ENCODE results near the gene TMEM204. TPM values are rescaled to one million over a fixed set of nuclear protein-coding genes. Genes with fewer than 3 reads are reported as not detected.

The TMEM204 gene
- polyA plus RNA-seq, 1 of the 3 experiments (the other 2 are of a cell fraction) = 2.3 TPM

- TF ChIP-seq TAF1 (IDR thresholded peaks at IDR 0.05; ENCODE audit: borderline replicate concordance, low read depth, low read length) = no peak
- TF ChIP-seq ZBTB33 (IDR thresholded peaks at IDR 0.05; ENCODE audit: borderline replicate concordance, low read depth) = no peak
- no peak for TF ChIP-seq PBX3 (IDR thresholded peaks at IDR 0.05)
- TF ChIP-seq RAD21 (IDR thresholded peaks at IDR 0.05; ENCODE audit: low read length) = no peak
- no peak for TF ChIP-seq EP300 (IDR thresholded peaks at IDR 0.05; ENCODE audit: borderline replicate concordance in 1 of 2, low read depth in 1 of 2, low read length in 1 of 2)
Measured at GRCh38 chr16:1514507-1514906, 19.0 kb upstream of the TMEM204 start (continued).

GRCh38 chr16:1518626-1519135 is 14.8 kb upstream of the TMEM204 start:
- no peaks in the 10 kb centered on the region for H4K20me1 ChIP-seq (ENCODE audit: insufficient read depth)
- DNase-seq = no peak
- TF ChIP-seq TCF12 (IDR thresholded peaks at IDR 0.05) (no peak), IRF3 (IDR thresholded peaks at IDR 0.05; ENCODE audit: low read depth, low read length) (no peak), TEAD4 (IDR thresholded peaks at IDR 0.05; ENCODE audit: borderline replicate concordance, insufficient read depth) (no peak), TAF1 (IDR thresholded peaks at IDR 0.05; ENCODE audit: borderline replicate concordance, low read depth, low read length) (no peak), PBX3 (IDR thresholded peaks at IDR 0.05) (no peak), FOXJ3 (CRISPR knock-in tag; IDR thresholded peaks at IDR 0.05) (no peak), JUND (IDR thresholded peaks at IDR 0.05) (no peak), MXI1 (IDR thresholded peaks at IDR 0.05; ENCODE audit: low read depth, low read length) (no peak), YY1 (IDR thresholded peaks at IDR 0.05; ENCODE audit: low read depth) (no peak), EP300 (IDR thresholded peaks at IDR 0.05; ENCODE audit: borderline replicate concordance in 1 of 2, low read depth in 1 of 2, low read length in 1 of 2) (no peak), GABPA (IDR thresholded peaks at IDR 0.05; ENCODE audit: low read depth) (no peak), GATA2 (CRISPR knock-in tag; IDR thresholded peaks at IDR 0.05) (no peak)
- H3K79me2 ChIP-seq (ENCODE audit: insufficient read depth) = no peaks in the 10 kb centered on the region
- H3K27me3 ChIP-seq (ENCODE audit: insufficient read depth) = no peaks in the 10 kb centered on the region
- POLR2A ChIA-PET = no interaction called here
- H2AFZ ChIP-seq (ENCODE audit: low read depth) = no peak overlapping the region
- no peak overlapping the region for H3K4me2 ChIP-seq
- no peaks in the 10 kb centered on the region for H3K9me3 ChIP-seq
- CTCF ChIA-PET = no interaction called here
- H3K9ac ChIP-seq = no peak overlapping the region
- no peaks in the 10 kb centered on the region for H3F3A ChIP-seq (replicated peaks; ENCODE audit: insufficient read depth)
- 92% methylated on average over 14 of the region's 16 CpGs for WGBS (ENCODE audit: low lambda C conversion rate)
- no peaks in the 10 kb centered on the region for H3K9me2 ChIP-seq
- H3K27ac ChIP-seq (ENCODE audit: low read depth in 2 of 2, low read length in 1 of 2) = no peak overlapping the region
- peaks cover 3 to 4% of the 10 kb centered on the region in 2 experiments for H3K36me3 ChIP-seq (replicated peaks in 1 of 2; ENCODE audit: control insufficient read depth in 1 of 2, insufficient read depth in 2 of 2, low read length in 1 of 2)
- no peaks in the 10 kb centered on the region for H3K4me1 ChIP-seq (ENCODE audit: control insufficient read depth in 1 of 2, insufficient read depth in 2 of 2, low read depth in 1 of 2, low read length in 1 of 2)
- no peak overlapping the region for H3K4me3 ChIP-seq (ENCODE audit: low read depth in 2 of 2, low read length in 1 of 2)
